HepG2 (cell line): ENCODE data around the gene TAS2R38. TPM values are rescaled to one million over a fixed set of nuclear protein-coding genes. Genes with fewer than 3 reads are reported as not detected.

Experiments used
- ATAC-seq: fragments of 200-7000 bp; cut with Tn5 transposase; 3 replicates; pipeline ENCODE4 v1.9.1; 2020; ENCODE audit warnings: mild to moderate bottlenecking, moderate library complexity
- BruUV-seq: library from RNA; stranded (reverse); fragments of 400-500 nt; replicated peaks from 2 replicates; lab custom pipeline; 2021; lab: Mats Ljungman, UMichigan
- CTCF ChIA-PET: fragments of 300-600 bp; formaldehyde crosslinking; extraction: SDS; loops from one replicate; lab custom pipeline; 2021; ENCODE audit warnings: low total read pairs, inconsistent platforms, low intra/inter-chr PET ratio; lab: Yijun Ruan, JAX
- POLR2A ChIA-PET: fragments of 350-600 bp; sonication (Branson Sonifier 250); formaldehyde crosslinking; loops from one replicate; lab custom pipeline; 2020; ENCODE audit warnings: antibody characterized with exemption, inconsistent platforms; lab: Yijun Ruan, JAX
- DNase-seq: peaks from one replicate; pipeline ENCODE4 v3.0.0-alpha.2; 2015; ENCODE audit warnings: low spot score
- FAIRE-seq: peaks from 3 replicates; lab custom pipeline; 2011; peaks lifted over from hg19 to GRCh38; lab: Jason Lieb, UNC
- H2AFZ ChIP-seq: one replicate; pipeline ENCODE4 v1.6.1; 2011; ENCODE audit warnings: low read length, inconsistent platforms
- H3K27ac ChIP-seq: fragments of 300-600 bp; 3 replicates; pipeline ENCODE4 v1.8.0; 2011; ENCODE audit warnings: mixed run types, mild to moderate bottlenecking, mixed read lengths, low read length, inconsistent platforms; ENCODE audit not compliant: insufficient read depth; ENCODE audit errors: extremely low read length
- H3K27me3 ChIP-seq, 2 experiments: fragments of 200-600 bp in 1 of 2; 2 replicates in 1 of 2; 3 replicates in 1 of 2; pipeline versions ENCODE4 v1.6.0 to v1.8.0; 2011; ENCODE audit warnings: low read length in 2 of 2, mild to moderate bottlenecking in 2 of 2, moderate library complexity in 2 of 2, inconsistent platforms in 1 of 2; ENCODE audit not compliant: insufficient read depth in 2 of 2, control insufficient read depth in 1 of 2
- H3K36me3 ChIP-seq, 2 experiments: fragments of 200-600 bp in 1 of 2; replicated peaks in 1 of 2; 2 replicates in 1 of 2; 3 replicates in 1 of 2; pipeline versions ENCODE4 v1.5.1 to v1.8.0; 2011; ENCODE audit warnings: low read length in 2 of 2, inconsistent platforms in 1 of 2; ENCODE audit not compliant: insufficient read depth in 2 of 2, control insufficient read depth in 1 of 2
- H3K4me1 ChIP-seq: 2 replicates; pipeline ENCODE4 v1.5.1; 2012; ENCODE audit warnings: low read length, inconsistent platforms; ENCODE audit not compliant: insufficient read depth
- H3K4me2 ChIP-seq: 2 replicates; pipeline ENCODE4 v1.6.0; 2011; ENCODE audit warnings: low read depth, low read length, inconsistent platforms
- H3K4me3 ChIP-seq, 3 experiments: fragments of 200-600 bp in 1 of 3; sonication (generic), shearing (Covaris generic) in 1 of 3; replicated peaks in 1 of 3; 2 replicates each; pipeline ENCODE4 v1.5.1; 2011 to 2016; ENCODE audit warnings: low read length in 3 of 3, inconsistent platforms in 2 of 3, low read depth in 2 of 3, mild to moderate bottlenecking in 2 of 3, control low read depth in 1 of 3, mixed read lengths in 1 of 3; ENCODE audit not compliant: insufficient read depth in 1 of 3
- H3K79me2 ChIP-seq: one replicate; pipeline ENCODE4 v1.6.1; 2011; ENCODE audit warnings: low read length, inconsistent platforms; ENCODE audit not compliant: insufficient read depth
- H3K9ac ChIP-seq: 2 replicates; pipeline ENCODE4 v1.6.0; 2011; ENCODE audit warnings: mild to moderate bottlenecking, low read depth, low read length, inconsistent platforms; ENCODE audit not compliant: insufficient read depth
- H3K9me3 ChIP-seq: 2 replicates; pipeline ENCODE4 v1.5.1; 2012; ENCODE audit warnings: mild to moderate bottlenecking, low read length
- H4K20me1 ChIP-seq: 2 replicates; pipeline ENCODE4 v1.6.0; 2011; ENCODE audit warnings: inconsistent platforms, mild to moderate bottlenecking, low read length, moderate library complexity; ENCODE audit not compliant: insufficient read depth
- ARHGAP35 ChIP-seq: sonication (generic); formaldehyde crosslinking; IDR thresholded peaks from 2 replicates; pipeline ENCODE4 v1.9.0; 2022; ENCODE audit warnings: mild to moderate bottlenecking, inconsistent platforms, moderate library complexity, missing genetic modification reagents, borderline replicate concordance
- BORCS8-MEF2B ChIP-seq: sonication (generic); formaldehyde crosslinking; IDR thresholded peaks from 2 replicates; pipeline ENCODE4 v1.8.0; 2022; ENCODE audit warnings: mild to moderate bottlenecking, missing genetic modification reagents
- IKZF4 ChIP-seq: sonication (generic); formaldehyde crosslinking; IDR thresholded peaks from 2 replicates; pipeline ENCODE4 v1.5.1; 2020; ENCODE audit warnings: borderline replicate concordance, mild to moderate bottlenecking, low read depth, missing genetic modification reagents; ENCODE audit errors: not compliant biosample characterization
- MIER2 ChIP-seq: IDR thresholded peaks from 2 replicates; pipeline ENCODE4 v1.6.1; 2016; ENCODE audit warnings: missing biosample characterization, missing genetic modification reagents
- NFE2L1 ChIP-seq: sonication (generic); formaldehyde crosslinking; IDR thresholded peaks from 2 replicates; pipeline ENCODE4 v1.4.0; 2020; ENCODE audit warnings: missing genetic modification reagents, mild to moderate bottlenecking, borderline replicate concordance
- ZNF367 ChIP-seq: sonication (generic); formaldehyde crosslinking; IDR thresholded peaks from 2 replicates; pipeline ENCODE4 v1.4.0; 2020; ENCODE audit warnings: missing genetic modification reagents, borderline replicate concordance
- ZSCAN5A ChIP-seq: sonication (generic); formaldehyde crosslinking; IDR thresholded peaks from 2 replicates; pipeline ENCODE4 v1.8.0; 2022; ENCODE audit warnings: mild to moderate bottlenecking, missing genetic modification reagents, borderline replicate concordance
- WGBS: methylation state at CpG from one replicate; pipeline ENCODE4 v1.1.6; 2017; ENCODE audit warnings: low lambda C conversion rate; 5-methylcytosine and 5-hydroxymethylcytosine counted together
- in situ Hi-C: cut with HindIII; loops from 2 replicates; pipeline ENCODE4 v1.10.0; 2017; ENCODE audit warnings: low pct_unique_long_range_greater_than_20kb; ENCODE audit not compliant: extremely low pct_ligation_motif_present
- intact Hi-C: fragments of 100-400 bp; cut with micrococcal nuclease; formaldehyde crosslinking; loops from one replicate; pipeline ENCODE4 v1.10.0; 2022; ENCODE audit not compliant: unreplicated experiment
- polyA plus RNA-seq, 8 experiments: library from polyadenylated mRNA; depleted of rRNA in 3 of 8; stranded (reverse) in 7 of 8; unstranded in 1 of 8; fragments of >200 nt; fragmentation: Illumina TruSeq in 4 of 8; extraction: Trizol in 4 of 8; gene quantifications; 2 replicates each; pipeline versions ENCODE4 v1.2.1 to v1.2.3, GENCODE V29; 2011 to 2016; ENCODE audit warnings: low read depth in 4 of 8, missing spikeins in 1 of 8, mixed read lengths in 1 of 8; ENCODE audit not compliant: insufficient read depth in 1 of 8
- total RNA-seq, 5 experiments: library from RNA; depleted of rRNA; stranded (reverse); fragments of >200 nt; fragmentation: Illumina TruSeq; extraction: Trizol; gene quantifications; 2 replicates each; pipeline ENCODE4 v1.2.3, GENCODE V29; 2016; ENCODE audit warnings: low read depth in 1 of 5
- TF ChIP-seq, protein P1 (sequence below): sonication (generic); formaldehyde crosslinking; conservative IDR thresholded peaks from 2 replicates; pipeline ENCODE4 v1.8.1; 2023; ENCODE audit warnings: missing genetic modification reagents

The TAS2R38 gene
- total and polyA plus RNA-seq, 2 of the 13 experiments (the other 11 are each of a cell fraction or from before 2014, with no cell fraction given): not detected

DNA sequence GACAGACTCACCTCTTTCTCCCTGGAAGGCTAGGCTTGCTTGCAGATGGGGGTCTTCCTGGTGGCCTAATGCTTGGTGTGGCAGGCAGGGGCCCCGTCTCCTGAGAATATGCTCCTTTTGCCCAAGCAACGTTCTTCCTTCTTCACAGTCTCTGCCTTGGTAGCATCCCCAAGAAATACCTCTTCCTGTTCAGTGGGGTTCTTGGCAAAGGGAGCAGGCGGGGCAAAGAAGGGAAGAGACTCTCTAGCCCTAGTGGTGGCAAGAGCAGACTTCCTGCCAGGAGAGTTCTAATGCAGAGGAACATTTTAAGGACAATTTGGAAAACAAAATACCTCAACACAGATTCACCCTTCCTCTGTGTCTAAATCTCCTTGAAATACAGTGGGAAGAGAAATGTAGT is 26.8 kb downstream of the TAS2R38 start, which contains the start of gene CLEC5A (continued):
- TF ChIP-seq, protein P1, sequence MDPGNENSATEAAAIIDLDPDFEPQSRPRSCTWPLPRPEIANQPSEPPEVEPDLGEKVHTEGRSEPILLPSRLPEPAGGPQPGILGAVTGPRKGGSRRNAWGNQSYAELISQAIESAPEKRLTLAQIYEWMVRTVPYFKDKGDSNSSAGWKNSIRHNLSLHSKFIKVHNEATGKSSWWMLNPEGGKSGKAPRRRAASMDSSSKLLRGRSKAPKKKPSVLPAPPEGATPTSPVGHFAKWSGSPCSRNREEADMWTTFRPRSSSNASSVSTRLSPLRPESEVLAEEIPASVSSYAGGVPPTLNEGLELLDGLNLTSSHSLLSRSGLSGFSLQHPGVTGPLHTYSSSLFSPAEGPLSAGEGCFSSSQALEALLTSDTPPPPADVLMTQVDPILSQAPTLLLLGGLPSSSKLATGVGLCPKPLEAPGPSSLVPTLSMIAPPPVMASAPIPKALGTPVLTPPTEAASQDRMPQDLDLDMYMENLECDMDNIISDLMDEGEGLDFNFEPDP (CRISPR knock-in tag): no peak
- no peak for TF ChIP-seq BORCS8-MEF2B (CRISPR knock-in tag)

GRCh38 chr7:141945356-141945755 is 28.2 kb downstream of the TAS2R38 start:
- H3K9me3 ChIP-seq: peaks cover 11% of the 10 kb centered on the region
- intact Hi-C loops: no loop called here
- under 1% methylated on average over 3 of the region's 3 CpGs for WGBS
- no peak for FAIRE-seq
- H2AFZ ChIP-seq: no peak overlapping the region
- H3K4me3 ChIP-seq: no peak overlapping the region
- H4K20me1 ChIP-seq: no peaks in the 10 kb centered on the region
- no peaks in the 10 kb centered on the region for H3K36me3 ChIP-seq
- no peak for TF ChIP-seq IKZF4
- BruUV-seq: no TSS peak
- no peak overlapping the region for H3K4me2 ChIP-seq
- CTCF ChIA-PET: no interaction called here
- POLR2A ChIA-PET: no interaction called here
- in situ Hi-C loops: no loop called here
- H3K27me3 ChIP-seq: no peaks in the 10 kb centered on the region
- H3K4me1 ChIP-seq: no peaks in the 10 kb centered on the region
- no peak for DNase-seq
- H3K79me2 ChIP-seq: no peaks in the 10 kb centered on the region
- no peak overlapping the region for H3K27ac ChIP-seq
- no peak for ATAC-seq
- no peak overlapping the region for H3K9ac ChIP-seq

- DNase-seq: no peak
- no peak overlapping the region for H3K9ac ChIP-seq
- no peak for ATAC-seq
- no peaks in the 10 kb centered on the region for H3K4me1 ChIP-seq
- peaks cover 12% of the 10 kb centered on the region for H3K9me3 ChIP-seq
- BruUV-seq: no TSS peak
- H3K79me2 ChIP-seq: no peaks in the 10 kb centered on the region
- ChIA-PET POLR2A (no interaction called here), CTCF (no interaction called here)
- 14% methylated on average over 3 of the region's 3 CpGs for WGBS
- H4K20me1 ChIP-seq: no peaks in the 10 kb centered on the region
- intact Hi-C loops (no loop called here), in situ Hi-C loops (no loop called here)
- no peak overlapping the region for H3K4me3 ChIP-seq
- no peaks in the 10 kb centered on the region for H3K27me3 ChIP-seq
- no peak for FAIRE-seq
- H3K4me2 ChIP-seq: no peak overlapping the region
- H3K27ac ChIP-seq: no peak overlapping the region
- no peaks in the 10 kb centered on the region for H3K36me3 ChIP-seq
- no peak overlapping the region for H2AFZ ChIP-seq
- TF ChIP-seq MIER2 (CRISPR knock-in tag) (no peak), NFE2L1 (CRISPR knock-in tag) (no peak), ARHGAP35 (CRISPR knock-in tag) (no peak), ZSCAN5A (no peak), ZNF367 (CRISPR knock-in tag) (no peak)
Measured at GRCh38 chr7:141944811-141945210, 28.8 kb downstream of the TAS2R38 start.
